ENCODE results near the gene POLR1A.

The POLR1A gene

GRCh38 chr2:86019121-86019520 is 86.6 kb downstream of the POLR1A start:
- DNase-seq = no peak

GRCh38 chr2:86017901-86018896 is 87.5 kb downstream of the POLR1A start:
- no peak for DNase-seq

GRCh38 chr2:86016581-86016980 is 89.1 kb downstream of the POLR1A start:
- no peak for DNase-seq

- DNase-seq = no peak
These were observed 90.0 kb downstream of the POLR1A start for GRCh38 chr2:86015699-86016098.

- no peak for DNase-seq
These were observed 90.7 kb downstream of the POLR1A start for GRCh38 chr2:86015006-86015405.

- no peak for DNase-seq
These were observed 91.2 kb downstream of the POLR1A start for GRCh38 chr2:86014493-86014892.

- no peak for DNase-seq
These were observed 93.5 kb downstream of the POLR1A start for GRCh38 chr2:86012007-86012712.

- DNase-seq = no peak
These were observed 94.2 kb downstream of the POLR1A start for GRCh38 chr2:86011449-86011941.

GRCh38 chr2:86010083-86010482 is 95.6 kb downstream of the POLR1A start:
- no peak for DNase-seq

GRCh38 chr2:86006524-86006923 is 99.2 kb downstream of the POLR1A start:
- no peak for DNase-seq

- DNase-seq = no peak
These were observed 101.7 kb downstream of the POLR1A start for GRCh38 chr2:86003967-86004366.

GRCh38 chr2:86003104-86003503 is 102.6 kb downstream of the POLR1A start:
- DNase-seq = no peak

GRCh38 chr2:86002375-86002774 is 103.3 kb downstream of the POLR1A start:
- no peak for DNase-seq

- no peak for DNase-seq
These were observed 104.4 kb downstream of the POLR1A start for GRCh38 chr2:86001326-86001725.

- no peak for DNase-seq
These were observed 104.8 kb downstream of the POLR1A start for GRCh38 chr2:86000938-86001312.

GRCh38 chr2:86000131-86000937 is 105.4 kb downstream of the POLR1A start:
- DNase-seq = no peak

GRCh38 chr2:85999061-85999831 is 106.4 kb downstream of the POLR1A start:
- no peak for DNase-seq

- no peak for DNase-seq
These were observed 107.4 kb downstream of the POLR1A start for GRCh38 chr2:85998071-85998991.

- DNase-seq = no peak
These were observed 108.4 kb downstream of the POLR1A start for GRCh38 chr2:85997017-85997970.

GRCh38 chr2:85996591-85996990 is 109.1 kb downstream of the POLR1A start:
- DNase-seq = no peak
